OCI-M2 (cell line): Measurements from ENCODE around the gene CHRM4.
"Not testable (repeated sequence)": the region's sequence is repeated elsewhere in the genome, so short reads cannot be mapped to it uniquely, and the experiment has no call there.

Experiments
- DNase-seq: peaks from one replicate; lab custom pipeline; 2025; ENCODE audit not compliant: unreplicated experiment; lab: John Stamatoyannopoulos, UW

CHRM4 gene

DNA sequence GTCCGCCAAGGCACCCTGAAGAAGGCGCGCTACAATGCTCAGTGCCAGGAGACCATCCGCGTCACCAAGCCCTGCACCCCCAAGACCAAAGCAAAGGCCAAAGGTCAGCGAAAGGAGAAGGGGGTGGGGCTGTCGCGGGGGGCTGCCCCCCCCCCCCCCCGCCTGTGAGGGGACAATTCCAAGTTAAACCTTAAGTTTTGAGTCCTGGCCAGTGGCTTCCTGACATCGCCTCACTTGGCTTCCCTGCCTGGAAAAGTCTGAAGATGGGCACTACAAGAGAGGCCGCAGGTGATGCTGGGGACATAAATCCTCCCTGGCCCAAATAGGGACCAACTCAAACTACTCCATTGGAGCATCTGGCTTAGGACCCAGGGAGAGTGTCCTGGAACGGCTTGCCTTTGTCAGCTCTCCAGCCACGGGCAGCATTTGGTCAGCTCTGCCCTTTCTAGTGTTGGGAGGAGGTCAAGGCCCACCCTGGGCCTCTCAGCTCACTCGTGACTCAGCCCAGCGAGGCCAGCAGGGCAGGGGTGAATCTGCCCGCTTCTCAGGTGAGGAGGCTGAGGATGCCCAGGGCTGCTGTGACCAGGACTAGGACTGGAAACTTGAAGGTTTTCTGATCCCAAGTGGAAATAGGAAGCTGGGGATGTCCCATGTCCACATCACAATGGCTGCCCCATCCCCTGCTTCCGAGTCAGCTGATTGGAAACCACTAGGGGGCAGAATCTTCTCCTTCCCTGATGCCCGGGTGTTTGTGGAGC, 8.8 kb downstream of the CHRM4 start:
- no peak for DNase-seq

DNA sequence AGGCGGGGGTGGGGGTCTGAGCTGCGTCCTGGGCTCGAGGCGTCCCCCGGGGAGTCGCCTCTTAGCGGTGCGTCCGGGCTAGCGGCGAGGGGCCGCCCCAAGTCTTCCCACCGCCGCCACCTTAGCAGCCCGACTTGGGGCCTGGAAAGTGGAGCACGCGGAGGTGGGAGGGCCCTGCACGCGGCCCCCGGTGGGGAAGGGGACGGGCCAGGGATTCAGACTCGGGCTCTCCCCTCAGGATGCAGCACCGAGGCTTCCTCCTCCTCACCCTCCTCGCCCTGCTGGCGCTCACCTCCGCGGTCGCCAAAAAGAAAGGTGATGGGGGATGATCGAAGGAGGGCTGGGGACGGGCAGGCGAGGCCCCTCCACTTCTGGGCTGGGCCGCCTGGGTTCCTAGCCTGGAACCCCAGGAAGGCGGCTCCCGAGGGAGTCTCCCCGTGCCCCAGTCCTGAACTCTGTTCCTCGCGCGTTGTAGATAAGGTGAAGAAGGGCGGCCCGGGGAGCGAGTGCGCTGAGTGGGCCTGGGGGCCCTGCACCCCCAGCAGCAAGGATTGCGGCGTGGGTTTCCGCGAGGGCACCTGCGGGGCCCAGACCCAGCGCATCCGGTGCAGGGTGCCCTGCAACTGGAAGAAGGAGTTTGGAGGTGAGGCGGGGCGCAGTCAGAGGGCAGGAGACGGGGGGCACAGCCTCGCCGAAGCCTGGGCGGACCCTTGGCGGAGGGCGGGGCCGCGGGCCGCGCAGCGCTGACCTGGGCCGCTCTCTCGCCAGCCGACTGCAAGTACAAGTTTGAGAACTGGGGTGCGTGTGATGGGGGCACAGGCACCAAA, 9.5 kb downstream of the CHRM4 start:
- DNase-seq, result no peak

- DNase-seq, result no peak
Observed at GRCh38 chr11:46381048-46381818, 10.3 kb downstream of the CHRM4 start, which contains the start of gene MDK. Gene MDK, plus strand, starts transcription at chr11:46381669. Its CDS starts 389 bp downstream, at chr11:46382058.

GRCh38 chr11:46380340-46381047, 11.1 kb downstream of the CHRM4 start:
- DNase-seq, result no peak

DNA sequence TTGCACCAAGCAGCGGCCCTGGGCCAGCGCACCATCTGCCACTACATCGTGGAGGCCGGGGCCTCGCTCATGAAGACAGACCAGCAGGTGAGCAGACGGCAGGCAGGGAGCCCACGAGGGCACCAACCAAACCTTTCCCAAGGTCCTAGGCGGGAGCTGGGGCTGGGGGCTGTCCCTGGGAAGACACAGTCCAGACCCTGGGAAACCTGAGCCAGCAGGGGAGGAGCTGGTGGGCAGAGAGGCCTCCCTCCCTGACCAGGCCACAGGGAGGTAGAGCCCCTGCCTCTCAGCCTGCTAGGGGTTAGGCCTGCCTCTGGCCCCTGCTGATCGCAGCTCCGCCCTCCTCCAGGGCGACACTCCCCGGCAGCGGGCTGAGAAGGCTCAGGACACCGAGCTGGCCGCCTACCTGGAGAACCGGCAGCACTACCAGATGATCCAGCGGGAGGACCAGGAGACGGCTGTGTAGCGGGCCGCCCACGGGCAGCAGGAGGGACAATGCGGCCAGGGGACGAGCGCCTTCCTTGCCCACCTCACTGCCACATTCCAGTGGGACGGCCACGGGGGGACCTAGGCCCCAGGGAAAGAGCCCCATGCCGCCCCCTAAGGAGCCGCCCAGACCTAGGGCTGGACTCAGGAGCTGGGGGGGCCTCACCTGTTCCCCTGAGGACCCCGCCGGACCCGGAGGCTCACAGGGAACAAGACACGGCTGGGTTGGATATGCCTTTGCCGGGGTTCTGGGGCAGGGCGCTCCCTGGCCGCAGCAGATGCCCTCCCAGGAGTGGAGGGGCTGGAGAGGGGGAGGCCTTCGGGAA, 11.9 kb downstream of the CHRM4 start:
- not testable (repeated sequence) for DNase-seq

- no peak for DNase-seq
Observed at GRCh38 chr11:46378811-46379481, 12.6 kb downstream of the CHRM4 start.

GRCh38 chr11:46378296-46378695, 13.3 kb downstream of the CHRM4 start:
- no peak for DNase-seq

- DNase-seq, result no peak
Observed at GRCh38 chr11:46377831-46378230, 13.7 kb downstream of the CHRM4 start.

DNA sequence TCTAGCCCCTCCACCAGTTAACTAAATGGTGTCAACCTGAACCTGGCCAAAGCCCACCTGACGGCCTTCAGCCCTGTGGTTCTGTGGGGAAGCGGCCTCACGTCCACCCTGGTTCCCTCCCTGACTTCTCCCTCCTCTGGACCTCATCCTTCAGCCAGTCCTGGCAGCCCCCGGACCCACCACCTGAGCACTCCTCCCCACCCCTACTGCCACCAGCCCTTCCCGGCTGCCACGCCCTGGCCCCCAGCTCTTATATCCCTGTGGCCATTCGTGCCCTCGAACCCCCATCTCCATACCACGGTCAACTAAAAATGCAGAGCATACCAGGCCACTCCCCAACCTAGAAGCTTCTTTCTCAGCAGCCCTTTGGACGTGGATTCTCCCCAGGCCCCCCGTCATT, 14.3 kb downstream of the CHRM4 start:
- DNase-seq, result no peak

- no peak for DNase-seq
Observed at GRCh38 chr11:46376258-46377050, 15.1 kb downstream of the CHRM4 start.

DNA sequence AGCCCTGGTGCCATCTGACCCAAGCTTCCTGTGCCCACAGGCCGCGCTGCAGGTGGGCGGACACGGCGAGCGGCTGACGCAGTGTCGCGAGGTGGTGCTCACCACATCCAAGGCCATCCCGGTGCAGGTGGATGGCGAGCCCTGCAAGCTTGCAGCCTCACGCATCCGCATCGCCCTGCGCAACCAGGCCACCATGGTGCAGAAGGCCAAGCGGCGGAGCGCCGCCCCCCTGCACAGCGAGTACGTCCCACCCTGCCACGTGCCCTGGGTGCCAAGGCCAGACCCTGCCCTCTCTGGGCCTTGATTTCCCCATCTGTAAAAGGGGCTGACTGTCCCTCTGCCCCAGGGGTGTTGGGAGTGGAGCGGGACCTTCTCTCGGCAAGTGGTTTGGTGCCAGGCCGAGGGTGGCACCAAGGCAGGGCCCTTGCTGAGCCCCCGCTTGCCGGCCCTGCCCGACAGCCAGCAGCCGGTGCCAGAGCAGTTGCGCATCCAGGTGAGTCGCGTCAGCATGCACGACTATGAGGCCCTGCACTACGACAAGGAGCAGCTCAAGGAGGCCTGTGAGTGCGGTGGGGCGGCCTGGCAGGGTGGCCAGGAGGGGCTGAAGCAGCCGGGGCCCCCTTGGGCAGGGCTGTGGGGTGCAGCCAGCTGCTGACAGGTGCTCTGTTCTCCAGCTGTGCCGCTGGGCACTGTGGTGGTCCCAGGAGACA, 16.0 kb downstream of the CHRM4 start:
- DNase-seq, result no peak

DNA sequence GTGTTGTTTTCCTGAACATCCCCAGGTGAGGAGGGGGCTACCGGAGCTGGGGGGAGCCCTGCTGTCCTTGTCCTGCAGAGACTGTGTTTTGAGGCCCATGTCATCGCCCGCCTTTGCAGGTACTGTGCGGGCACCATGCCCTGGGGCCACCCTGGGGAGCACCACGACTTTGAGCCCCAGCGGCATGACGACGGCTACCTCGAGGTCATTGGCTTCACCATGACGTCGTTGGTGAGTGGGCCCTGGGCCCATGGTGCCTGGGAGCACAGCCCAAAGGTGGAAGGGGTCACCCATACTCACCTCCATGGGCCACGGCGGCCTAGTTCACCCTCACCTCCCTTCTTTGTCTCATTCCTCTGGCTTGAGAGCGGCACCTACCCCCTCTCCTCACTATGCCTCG, 16.8 kb downstream of the CHRM4 start:
- no peak for DNase-seq

DNA sequence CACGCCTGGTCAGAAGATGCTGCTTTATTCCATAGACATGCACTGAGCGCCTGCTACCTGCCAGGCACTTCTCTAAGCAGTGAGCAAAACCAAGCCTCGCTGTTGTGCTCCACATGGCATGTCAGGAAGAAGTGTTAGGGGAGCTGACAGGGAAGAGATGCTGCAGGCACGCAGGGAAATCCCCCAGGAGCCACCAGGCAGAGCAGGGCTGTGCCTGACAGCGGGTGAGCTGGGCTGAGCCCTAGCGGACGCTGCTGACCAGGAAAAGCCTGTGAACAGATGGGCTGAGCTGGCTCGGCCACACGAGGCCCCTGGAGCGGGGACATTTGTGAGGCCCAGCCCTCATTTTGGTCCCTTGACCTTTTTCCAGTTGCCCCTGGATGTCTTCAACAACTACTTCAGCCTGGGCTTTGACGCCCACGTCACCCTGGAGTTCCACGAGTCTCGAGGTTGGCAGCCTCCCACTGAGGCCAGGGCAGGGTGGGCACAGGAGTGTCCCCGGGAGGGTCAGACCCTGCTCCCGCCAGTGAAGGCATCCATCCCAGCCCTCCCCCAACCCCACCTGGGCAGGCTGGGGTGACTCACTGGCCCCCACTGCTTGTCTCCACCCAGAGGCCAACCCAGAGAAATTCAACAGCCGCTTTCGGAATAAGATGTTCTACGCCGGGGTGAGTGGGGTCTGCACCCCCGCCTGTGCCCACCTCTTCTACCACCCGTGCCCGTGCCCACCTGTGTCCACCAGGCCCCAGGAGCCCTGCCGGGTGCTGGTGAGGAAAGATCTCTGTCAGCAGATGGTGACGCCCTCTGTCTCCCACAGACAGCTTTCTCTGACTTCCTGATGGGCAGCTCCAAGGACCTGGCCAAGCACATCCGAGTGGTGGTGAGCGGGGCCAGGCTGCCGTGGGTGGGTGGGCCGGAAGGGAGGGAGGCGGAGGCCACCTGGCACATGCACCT, 17.5 kb downstream of the CHRM4 start:
- DNase-seq, result no peak

DNA sequence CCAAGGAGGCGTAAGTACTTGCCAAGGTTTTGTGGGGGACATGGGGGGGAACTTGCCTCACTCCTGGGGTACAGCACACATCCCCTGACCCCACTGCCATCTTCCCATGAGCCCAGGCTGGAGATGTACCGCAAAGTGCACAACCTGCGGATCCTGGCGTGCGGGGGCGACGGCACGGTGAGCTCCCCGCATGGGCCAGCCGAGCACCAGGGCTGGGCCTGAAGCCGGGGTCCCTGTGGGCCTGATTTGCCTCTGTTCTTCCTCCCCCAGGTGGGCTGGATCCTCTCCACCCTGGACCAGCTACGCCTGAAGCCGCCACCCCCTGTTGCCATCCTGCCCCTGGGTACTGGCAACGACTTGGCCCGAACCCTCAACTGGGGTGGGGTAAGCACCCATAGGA, 19.1 kb downstream of the CHRM4 start:
- DNase-seq, result not testable (repeated sequence)

GRCh38 chr11:46372086-46372485, 19.5 kb downstream of the CHRM4 start:
- no peak for DNase-seq

DNA sequence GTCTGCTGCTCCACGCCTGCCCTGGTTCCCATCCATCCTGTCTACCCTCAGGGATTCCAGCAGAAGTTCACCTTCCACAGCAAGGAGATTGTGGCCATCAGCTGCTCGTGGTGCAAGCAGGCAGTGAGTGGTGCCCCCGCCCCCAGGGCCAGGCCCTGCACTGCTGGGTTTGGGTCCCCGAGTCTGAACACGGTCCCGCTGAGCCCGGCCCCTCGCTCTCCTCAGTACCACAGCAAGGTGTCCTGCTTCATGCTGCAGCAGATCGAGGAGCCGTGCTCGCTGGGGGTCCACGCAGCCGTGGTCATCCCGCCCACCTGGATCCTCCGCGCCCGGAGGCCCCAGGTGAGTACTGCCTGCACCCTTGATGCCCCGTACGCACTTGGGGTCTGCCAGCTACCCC, 20.3 kb downstream of the CHRM4 start:
- DNase-seq, result not testable (repeated sequence)

DNA sequence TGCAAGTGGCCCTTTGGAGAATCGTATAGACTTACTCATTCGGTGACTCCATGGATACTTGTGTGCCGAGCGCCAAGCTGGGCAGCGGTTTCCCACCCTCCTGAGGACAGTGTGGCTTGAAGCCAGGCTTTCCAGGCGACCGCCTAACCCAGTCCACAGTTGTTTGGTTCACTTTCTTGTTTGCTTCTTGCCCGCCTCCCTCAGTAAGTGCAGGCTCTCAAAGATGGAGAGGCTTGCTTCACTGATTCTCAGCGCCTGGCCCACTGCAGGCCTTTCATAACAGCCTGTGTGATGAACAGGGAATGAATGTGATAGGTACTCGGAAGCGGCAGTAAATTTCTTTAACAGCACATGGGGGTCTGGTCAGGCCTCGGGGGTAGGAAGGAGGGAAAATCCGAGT, 21.3 kb downstream of the CHRM4 start:
- DNase-seq, result no peak
